Right hindlimb (tissue), 1 donor: Measurements from ENCODE around the gene ACKR4.
A peak's percentile ranks its signal among the peaks of the same experiment; 100 is the strongest.
"Not testable (repeated sequence)": the region's sequence is repeated elsewhere in the genome, so short reads cannot be mapped to it uniquely, and the experiment has no call there.

Source experiments
- DNase-seq: peaks from one replicate; pipeline ENCODE4 v3.0.0-alpha.2; 2018

Gene ACKR4

GRCh38 chr3:132596816-132597433 lies at the start of gene ACKR4:
Gene ACKR4, plus strand, starts transcription at chr3:132597270. Its CDS starts 3,128 bp downstream, at chr3:132600398.
- DNase-seq, result no peak

GRCh38 chr3:132549169-132549568 lies 47.9 kb upstream of the ACKR4 start:
- no peak for DNase-seq

GRCh38 chr3:132549890-132550578 lies 47.0 kb upstream of the ACKR4 start:
- DNase-seq, result no peak

- DNase-seq, result no peak
These were observed 46.3 kb upstream of the ACKR4 start for GRCh38 chr3:132550579-132551305.

- peak; percentile 50 for DNase-seq
These were observed 43.2 kb upstream of the ACKR4 start for GRCh38 chr3:132553826-132554225.

GRCh38 chr3:132554437-132554836 lies 42.6 kb upstream of the ACKR4 start:
- no peak for DNase-seq

GRCh38 chr3:132555306-132556035 lies 41.6 kb upstream of the ACKR4 start:
- no peak for DNase-seq

- not testable (repeated sequence) for DNase-seq
These were observed 41.1 kb upstream of the ACKR4 start for GRCh38 chr3:132556036-132556386.

GRCh38 chr3:132556508-132557159 lies 40.4 kb upstream of the ACKR4 start:
- DNase-seq, result peak; percentile 72

- DNase-seq, result no peak
These were observed 36.1 kb upstream of the ACKR4 start for GRCh38 chr3:132561003-132561402.

- no peak for DNase-seq
These were observed 33.5 kb upstream of the ACKR4 start for GRCh38 chr3:132563420-132564069.

- no peak for DNase-seq
These were observed 33.0 kb upstream of the ACKR4 start for GRCh38 chr3:132564070-132564465.

- no peak for DNase-seq
These were observed 28.6 kb upstream of the ACKR4 start for GRCh38 chr3:132568422-132568821.

- no peak for DNase-seq
These were observed 27.9 kb upstream of the ACKR4 start for GRCh38 chr3:132569153-132569552.

- no peak for DNase-seq
These were observed 27.5 kb upstream of the ACKR4 start for GRCh38 chr3:132569580-132569979.

- no peak for DNase-seq
These were observed 27.1 kb upstream of the ACKR4 start for GRCh38 chr3:132570016-132570415.

GRCh38 chr3:132573797-132574211 lies 23.3 kb upstream of the ACKR4 start:
- DNase-seq, result peak; percentile 28

GRCh38 chr3:132587401-132587800 lies 9.7 kb upstream of the ACKR4 start:
- DNase-seq, result no peak

- DNase-seq, result no peak
These were observed 4.9 kb upstream of the ACKR4 start for GRCh38 chr3:132592216-132592615.

GRCh38 chr3:132593241-132593946 lies 3.7 kb upstream of the ACKR4 start:
- no peak for DNase-seq

GRCh38 chr3:132593947-132594323 lies 3.1 kb upstream of the ACKR4 start:
- DNase-seq, result no peak

- no peak for DNase-seq
These were observed 2.6 kb upstream of the ACKR4 start for GRCh38 chr3:132594498-132594897.
